Measurements from ENCODE around the gene CD36. TPM values are rescaled to one million over a fixed set of nuclear protein-coding genes. Genes with fewer than 3 reads are reported as not detected.

CD36 gene
- total RNA-seq, 3 donors from 2014 or later (not counting 1 experiment from before 2014, with no cell fraction given), result 5.5 to 7.0 (median 6.0) TPM

GRCh38 chr7:80611779-80612178, 26.7 kb upstream of the CD36 start:
- H3K36me3 ChIP-seq (ENCODE audit: control insufficient read depth, insufficient read depth, low read length), result no peaks in the 10 kb centered on the region
- H3K4me1 ChIP-seq (ENCODE audit: control insufficient read depth, insufficient read depth, low read length), result no peaks in the 10 kb centered on the region
- ATAC-seq (no peak), DNase-seq (no peak)
- H3K27ac ChIP-seq (ENCODE audit: low read length), result no peak overlapping the region
- Mint-ChIP-seq H3K4me3 (no peak overlapping the region), H3K27me3 (ENCODE audit: low read depth in 2 of 2) (no peaks in the 10 kb centered on the region), H3K4me1 (no peaks in the 10 kb centered on the region), H3K27ac (no peak overlapping the region), H3K36me3 (no peaks in the 10 kb centered on the region), H3K9me3 (peaks cover 10 to 12% of the 10 kb centered on the region in 2 donors)
- H3K27me3 ChIP-seq (ENCODE audit: control insufficient read depth, insufficient read depth, low read length), result no peaks in the 10 kb centered on the region
- no peak for TF ChIP-seq CTCF (IDR thresholded peaks at IDR 0.05)
- no peak overlapping the region for H3K4me3 ChIP-seq (ENCODE audit: low read length)
- WGBS (ENCODE audit: insufficient coverage), result 57% methylated on average over 1 of the region's 2 CpGs
- intact Hi-C loops (cut with micrococcal nuclease), result no loop called here
- no peaks in the 10 kb centered on the region for H3K9me3 ChIP-seq (ENCODE audit: control insufficient read depth, insufficient read depth, low read length)

GRCh38 chr7:80612880-80613279, 25.6 kb upstream of the CD36 start:
- TF ChIP-seq CTCF (IDR thresholded peaks at IDR 0.05), result no peak
- no peaks in the 10 kb centered on the region for H3K27me3 Mint-ChIP-seq (ENCODE audit: low read depth in 2 of 2)
- no peak for ATAC-seq

GRCh38 chr7:80613519-80613918, 24.9 kb upstream of the CD36 start:
- no peak overlapping the region for H3K27ac Mint-ChIP-seq
- Histone ChIP-seq H3K4me3 (ENCODE audit: low read length) (no peak overlapping the region), H3K4me1 (ENCODE audit: control insufficient read depth, insufficient read depth, low read length) (no peaks in the 10 kb centered on the region), H3K27ac (ENCODE audit: low read length) (no peak overlapping the region), H3K9me3 (ENCODE audit: control insufficient read depth, insufficient read depth, low read length) (no peaks in the 10 kb centered on the region), H3K36me3 (ENCODE audit: control insufficient read depth, insufficient read depth, low read length) (no peaks in the 10 kb centered on the region), H3K27me3 (ENCODE audit: control insufficient read depth, insufficient read depth, low read length) (no peaks in the 10 kb centered on the region)
- intact Hi-C loops (cut with micrococcal nuclease), result no loop called here
- no peak for ATAC-seq
- H3K4me3 Mint-ChIP-seq, result no peak overlapping the region
- no peak for TF ChIP-seq CTCF (IDR thresholded peaks at IDR 0.05)
- 100% methylated on average over 1 of the region's 1 CpG for WGBS (ENCODE audit: insufficient coverage)
- H3K36me3 Mint-ChIP-seq, result no peaks in the 10 kb centered on the region
- DNase-seq, result no peak
- H3K27me3 Mint-ChIP-seq (ENCODE audit: low read depth in 2 of 2), result no peaks in the 10 kb centered on the region
- peaks cover 12 to 15% of the 10 kb centered on the region in 2 donors for H3K9me3 Mint-ChIP-seq
- H3K4me1 Mint-ChIP-seq, result no peaks in the 10 kb centered on the region

More at GRCh38 chr7:80612880-80613279, 25.6 kb upstream of the CD36 start:
- no peaks in the 10 kb centered on the region for H3K9me3 ChIP-seq (ENCODE audit: control insufficient read depth, insufficient read depth, low read length)
- no peaks in the 10 kb centered on the region for H3K36me3 ChIP-seq (ENCODE audit: control insufficient read depth, insufficient read depth, low read length)
- no peaks in the 10 kb centered on the region for H3K27me3 ChIP-seq (ENCODE audit: control insufficient read depth, insufficient read depth, low read length)
- intact Hi-C loops (cut with micrococcal nuclease), result no loop called here
- no peak overlapping the region for H3K27ac ChIP-seq (ENCODE audit: low read length)
- DNase-seq, result no peak
- H3K36me3 Mint-ChIP-seq, result no peaks in the 10 kb centered on the region
- H3K4me1 ChIP-seq (ENCODE audit: control insufficient read depth, insufficient read depth, low read length), result no peaks in the 10 kb centered on the region
- H3K27ac Mint-ChIP-seq, result no peak overlapping the region
- H3K4me1 Mint-ChIP-seq, result no peaks in the 10 kb centered on the region
- H3K4me3 Mint-ChIP-seq, result no peak overlapping the region
- H3K4me3 ChIP-seq (ENCODE audit: low read length), result no peak overlapping the region
- peaks cover 10 to 13% of the 10 kb centered on the region in 2 donors for H3K9me3 Mint-ChIP-seq

- no peak overlapping the region for H3K27ac ChIP-seq (ENCODE audit: low read length)
- ATAC-seq, result no peak
Observed at GRCh38 chr7:80614851-80615271, 23.6 kb upstream of the CD36 start.

More at GRCh38 chr7:80614851-80615271, 23.6 kb upstream of the CD36 start:
- H3K27me3 Mint-ChIP-seq (ENCODE audit: low read depth in 2 of 2), result no peaks in the 10 kb centered on the region
- intact Hi-C loops (cut with micrococcal nuclease), result no loop called here
- no peak overlapping the region for H3K27ac Mint-ChIP-seq
- H3K9me3 Mint-ChIP-seq, result peaks cover 13 to 14% of the 10 kb centered on the region in 2 donors
- no peak overlapping the region for H3K4me3 Mint-ChIP-seq
- no peak for TF ChIP-seq CTCF (IDR thresholded peaks at IDR 0.05)
- Histone ChIP-seq H3K4me3 (ENCODE audit: low read length) (no peak overlapping the region), H3K36me3 (ENCODE audit: control insufficient read depth, insufficient read depth, low read length) (no peaks in the 10 kb centered on the region), H3K9me3 (ENCODE audit: control insufficient read depth, insufficient read depth, low read length) (no peaks in the 10 kb centered on the region), H3K4me1 (ENCODE audit: control insufficient read depth, insufficient read depth, low read length) (no peaks in the 10 kb centered on the region), H3K27me3 (ENCODE audit: control insufficient read depth, insufficient read depth, low read length) (no peaks in the 10 kb centered on the region)
- no peaks in the 10 kb centered on the region for H3K36me3 Mint-ChIP-seq
- no peaks in the 10 kb centered on the region for H3K4me1 Mint-ChIP-seq
- no peak for DNase-seq
- whole genome bisulfite sequencing (ENCODE audit: insufficient coverage), result 81% methylated on average over 5 of the region's 5 CpGs

Measured in natural killer cell (primary cell).